Measurements from ENCODE around the gene BCL2L2.

GRCh38 chr14:23351681-23352505 is 45.3 kb downstream of the BCL2L2 start:
- TF ChIP-seq CTCF (IDR thresholded peaks at IDR 0.05; ENCODE audit: insufficient read depth, low read length), result no peak
- TF ChIP-seq REST (IDR thresholded peaks at IDR 0.05; ENCODE audit: insufficient replicate concordance, low read depth), result no peak
- TF ChIP-seq POLR2AphosphoS5 (IDR thresholded peaks at IDR 0.05; ENCODE audit: low read depth), result no peak
- TF ChIP-seq SPI1 (IDR thresholded peaks at IDR 0.05; ENCODE audit: borderline replicate concordance, low read depth), result no peak
